Hepatocyte (in vitro differentiated cells): ENCODE data around the gene ERBB4.

Experiments used
- EZH2 ChIP-seq: fragments of 200-600 bp; sonication (generic); IDR thresholded peaks from 2 replicates; pipeline ENCODE4 v1.6.1; 2016; ENCODE audit warnings: antibody characterized with exemption, mild to moderate bottlenecking, borderline replicate concordance
- TF ChIP-seq, protein P1 (sequence below): fragments of 200-600 bp; sonication (generic); IDR thresholded peaks from 2 replicates; pipeline ENCODE4 v1.5.1; 2016; ENCODE audit warnings: antibody characterized with exemption, mild to moderate bottlenecking; ENCODE audit not compliant: poor library complexity

DNA sequence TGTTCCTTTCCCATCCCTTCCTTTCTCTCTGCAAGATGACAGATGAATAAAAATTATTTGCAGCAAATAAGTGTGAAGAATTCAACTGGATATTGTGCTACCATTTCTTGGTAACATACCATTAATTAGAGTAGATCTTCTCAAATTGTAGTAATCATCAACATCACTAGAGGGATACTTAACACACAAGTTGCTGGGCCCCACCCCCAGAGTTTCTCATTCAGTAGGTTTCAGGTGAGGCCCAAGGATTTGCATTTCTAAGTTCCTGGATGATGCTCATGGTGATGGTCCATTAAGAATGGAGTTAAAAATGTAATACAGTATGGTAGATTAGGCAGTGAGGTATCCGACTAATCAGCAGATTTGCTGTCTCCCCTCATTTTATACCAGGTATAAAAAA is 594.0 kb downstream of the ERBB4 start:
- TF ChIP-seq, protein P1, sequence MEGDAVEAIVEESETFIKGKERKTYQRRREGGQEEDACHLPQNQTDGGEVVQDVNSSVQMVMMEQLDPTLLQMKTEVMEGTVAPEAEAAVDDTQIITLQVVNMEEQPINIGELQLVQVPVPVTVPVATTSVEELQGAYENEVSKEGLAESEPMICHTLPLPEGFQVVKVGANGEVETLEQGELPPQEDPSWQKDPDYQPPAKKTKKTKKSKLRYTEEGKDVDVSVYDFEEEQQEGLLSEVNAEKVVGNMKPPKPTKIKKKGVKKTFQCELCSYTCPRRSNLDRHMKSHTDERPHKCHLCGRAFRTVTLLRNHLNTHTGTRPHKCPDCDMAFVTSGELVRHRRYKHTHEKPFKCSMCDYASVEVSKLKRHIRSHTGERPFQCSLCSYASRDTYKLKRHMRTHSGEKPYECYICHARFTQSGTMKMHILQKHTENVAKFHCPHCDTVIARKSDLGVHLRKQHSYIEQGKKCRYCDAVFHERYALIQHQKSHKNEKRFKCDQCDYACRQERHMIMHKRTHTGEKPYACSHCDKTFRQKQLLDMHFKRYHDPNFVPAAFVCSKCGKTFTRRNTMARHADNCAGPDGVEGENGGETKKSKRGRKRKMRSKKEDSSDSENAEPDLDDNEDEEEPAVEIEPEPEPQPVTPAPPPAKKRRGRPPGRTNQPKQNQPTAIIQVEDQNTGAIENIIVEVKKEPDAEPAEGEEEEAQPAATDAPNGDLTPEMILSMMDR, result no peak
- no peak for TF ChIP-seq EZH2
